ENCODE data around the gene TOP3B.

TOP3B gene

DNA sequence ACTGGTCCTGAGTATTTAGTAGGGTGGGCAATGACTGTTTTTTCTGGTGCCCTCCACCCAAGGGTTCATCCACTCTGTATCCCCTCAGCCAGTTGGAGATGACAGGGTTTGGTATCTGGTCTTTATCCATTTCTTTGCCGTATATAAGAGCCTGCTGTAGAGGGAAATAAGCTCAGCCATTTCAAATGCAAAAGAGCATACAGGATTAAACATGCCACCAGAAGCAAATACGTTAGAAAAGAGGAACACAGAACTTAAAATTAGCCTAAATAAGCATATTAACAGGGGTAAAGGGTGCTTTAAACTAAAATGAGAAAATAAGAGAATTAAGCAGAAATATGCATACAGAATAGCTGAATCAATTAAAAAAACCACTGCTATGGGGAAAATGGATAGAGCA lies 27.8 kb upstream of the TOP3B start:
- no peak for DNase-seq

- DNase-seq, result no peak
Observed at GRCh38 chr22:22009661-22010060, 27.1 kb upstream of the TOP3B start.

DNA sequence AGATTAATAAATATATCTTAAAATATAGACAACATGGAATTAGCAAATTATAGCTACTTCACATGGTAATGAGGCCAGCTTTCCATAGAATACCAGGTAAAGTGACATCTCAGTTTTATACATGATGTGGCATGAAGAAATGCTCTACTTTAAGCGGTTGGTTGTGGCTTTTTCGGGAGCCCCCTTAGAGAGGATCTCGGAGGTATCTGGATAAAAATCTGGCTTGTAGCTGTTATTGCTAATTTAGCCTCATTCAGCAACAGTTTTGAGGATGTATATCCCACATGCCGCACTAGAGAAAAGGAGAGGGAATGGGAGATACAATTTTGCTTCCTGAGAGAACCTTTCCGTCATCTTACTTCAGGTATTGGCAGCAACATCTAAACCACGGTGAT lies 24.0 kb upstream of the TOP3B start:
- DNase-seq, result no peak

DNA sequence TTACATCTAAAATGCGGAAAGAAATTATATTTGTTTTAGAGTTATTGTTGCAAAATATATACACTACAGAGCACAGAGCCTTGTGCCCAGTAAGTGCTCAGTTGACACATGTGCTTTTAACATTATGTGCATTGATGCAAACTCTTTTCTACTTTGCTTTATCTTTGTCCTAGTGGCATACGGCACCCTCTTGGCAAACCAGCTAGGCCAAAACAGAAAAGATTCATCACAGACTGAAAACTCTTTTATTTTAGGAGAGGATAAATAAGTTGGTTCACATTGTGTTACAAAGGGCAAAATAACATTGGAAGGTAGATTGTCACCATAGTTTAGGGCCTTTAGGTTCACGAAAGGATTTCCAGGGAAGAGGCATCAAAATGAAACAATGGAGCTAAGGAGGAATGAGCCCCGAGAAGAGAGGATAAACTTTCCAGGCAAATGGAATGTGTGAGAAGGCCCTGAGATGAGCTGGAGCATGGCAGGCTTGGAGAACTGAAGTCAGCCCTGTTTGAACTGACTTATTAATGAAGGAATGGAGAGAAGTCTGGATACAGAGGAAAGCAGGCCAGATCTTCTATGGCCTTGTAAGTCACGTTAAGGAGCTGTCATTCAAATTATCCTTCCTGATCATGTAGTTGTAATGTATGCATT lies 23.5 kb upstream of the TOP3B start:
- DNase-seq, result no peak

GRCh38 chr22:22003233-22003632 lies 20.6 kb upstream of the TOP3B start:
- no peak for DNase-seq

DNA sequence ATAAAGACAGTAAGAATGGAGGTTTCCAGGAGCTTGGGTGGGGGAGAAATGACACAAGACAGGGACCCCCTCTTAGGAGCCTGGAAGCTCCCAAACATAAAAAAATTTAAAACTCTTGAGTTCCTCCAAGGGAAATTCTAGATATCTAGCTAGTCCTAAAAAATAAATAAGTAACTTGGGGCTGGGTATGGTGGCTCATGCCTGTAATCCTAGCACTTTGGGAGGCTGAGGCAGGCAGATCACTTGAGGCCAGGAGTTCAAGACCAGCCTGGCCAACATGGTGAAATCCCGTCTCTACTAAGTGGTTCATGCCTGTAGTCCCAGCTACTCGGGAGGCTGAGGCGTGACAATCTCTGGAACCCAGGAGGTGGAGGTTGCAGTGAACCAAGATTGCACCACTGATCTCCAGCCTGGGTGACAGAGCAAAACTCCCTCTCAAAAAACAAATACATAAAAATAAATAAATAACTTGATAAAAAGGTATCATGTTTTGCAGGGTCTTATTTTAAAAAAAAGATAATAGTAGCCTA lies 20.0 kb upstream of the TOP3B start:
- DNase-seq, result no peak

GRCh38 chr22:22001664-22002525 lies 19.3 kb upstream of the TOP3B start:
- DNase-seq, result no peak

GRCh38 chr22:21998595-21999247 lies 16.1 kb upstream of the TOP3B start:
- DNase-seq, result no peak

- no peak for DNase-seq
Observed at GRCh38 chr22:21996175-21996720, 13.7 kb upstream of the TOP3B start.

DNA sequence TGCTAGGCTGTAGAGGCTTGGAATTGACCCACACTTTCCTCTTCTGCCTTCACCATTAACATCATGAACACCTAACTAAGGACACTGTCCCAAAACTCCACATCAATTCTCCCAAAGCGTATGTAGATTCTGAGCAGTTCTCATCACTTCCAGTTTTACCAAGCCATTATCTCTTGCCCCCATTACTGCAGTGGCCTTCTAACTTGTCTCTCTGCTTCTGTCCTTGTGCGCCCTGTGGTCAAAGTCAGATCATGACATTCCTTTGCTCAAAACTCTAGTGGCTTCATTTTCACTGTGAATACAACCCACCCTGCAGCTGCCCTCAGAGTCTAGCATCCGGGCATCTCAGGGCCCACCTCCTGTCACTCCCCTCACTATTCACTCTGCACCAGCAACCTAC lies 13.1 kb upstream of the TOP3B start:
- DNase-seq, result no peak

- no peak for DNase-seq
Observed at GRCh38 chr22:21994881-21995444, 12.4 kb upstream of the TOP3B start.

- DNase-seq, result no peak
Observed at GRCh38 chr22:21992593-21993237, 10.1 kb upstream of the TOP3B start.

DNA sequence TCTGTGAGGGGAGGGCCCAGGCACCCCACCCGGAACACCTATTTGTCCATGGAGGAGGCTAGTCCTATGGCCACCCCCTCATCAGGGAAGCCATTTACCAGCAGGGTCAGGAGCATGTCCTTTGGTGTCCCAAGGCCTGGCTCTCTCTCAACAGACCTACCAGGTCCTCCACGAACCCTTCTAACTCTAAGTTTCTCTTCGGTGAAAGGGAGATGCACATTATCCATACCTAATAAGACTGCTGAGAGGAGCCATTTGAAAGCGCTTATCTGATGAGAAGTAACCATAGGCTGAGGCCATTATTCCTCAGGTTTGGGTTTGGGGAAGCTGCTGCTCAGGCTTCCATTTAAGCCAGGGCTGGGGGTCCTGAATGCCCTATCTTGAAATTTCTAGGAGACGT lies 9.2 kb upstream of the TOP3B start:
- DNase-seq, result no peak

DNA sequence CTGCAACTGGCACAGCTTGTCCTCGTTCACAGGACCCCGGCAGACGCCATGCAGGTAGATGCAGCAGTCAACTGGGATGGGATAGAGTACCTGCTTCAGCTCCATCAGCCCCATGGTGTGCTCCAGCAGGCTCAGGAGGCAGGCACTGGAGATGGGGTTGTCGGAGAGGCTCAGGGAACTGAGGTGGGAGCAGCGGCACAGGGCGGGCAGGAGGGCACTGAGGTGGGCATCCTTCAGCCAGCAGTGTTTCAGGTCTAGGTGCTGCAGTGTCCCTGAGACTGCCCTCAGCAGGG lies 8.7 kb upstream of the TOP3B start:
- no peak for DNase-seq

DNA sequence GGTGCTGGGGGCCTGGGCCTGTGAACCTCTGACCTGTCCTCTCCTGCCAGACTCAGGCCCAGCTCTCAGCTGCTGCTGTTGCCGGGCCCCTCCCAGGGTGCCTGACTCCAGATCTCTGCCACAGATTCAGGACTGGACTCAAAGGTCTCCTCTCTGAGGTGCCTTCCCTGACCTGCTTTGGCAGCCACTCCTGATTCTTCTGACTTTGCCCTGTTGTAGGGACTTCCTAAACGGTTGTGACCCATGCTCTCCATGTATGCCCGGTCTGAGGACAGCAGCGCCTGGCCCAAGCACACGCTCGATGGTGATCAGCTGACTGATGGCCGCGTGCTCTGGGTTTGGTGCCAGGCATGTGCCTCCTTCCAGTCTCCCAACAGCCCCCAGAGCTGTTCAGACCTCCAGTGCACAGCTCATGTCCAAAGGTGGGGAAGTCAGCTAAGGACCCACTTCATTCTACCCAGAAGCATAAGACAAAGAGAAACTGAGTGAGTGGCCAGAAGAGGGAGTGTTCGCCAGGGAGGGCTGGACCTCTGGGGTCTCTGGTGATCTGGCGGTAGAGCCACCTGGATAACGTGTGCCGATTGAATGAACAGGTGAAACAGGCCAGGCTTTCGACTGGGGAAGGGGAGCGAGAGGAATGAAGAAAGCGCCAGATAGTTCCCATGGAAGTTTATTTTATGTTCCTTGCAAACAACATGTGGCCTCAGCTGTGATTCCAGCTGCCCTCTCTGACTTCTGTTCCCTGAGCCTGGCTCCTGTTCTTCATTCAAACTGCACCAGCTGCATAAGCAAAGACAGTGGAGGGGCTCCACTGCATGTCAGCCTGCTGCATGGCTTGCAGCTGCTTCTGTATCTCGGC lies 8.1 kb upstream of the TOP3B start:
- no peak for DNase-seq

- no peak for DNase-seq
Observed at GRCh38 chr22:21989049-21989448, 6.5 kb upstream of the TOP3B start.

GRCh38 chr22:21985214-21985613 lies 2.6 kb upstream of the TOP3B start:
- no peak for DNase-seq

- no peak for DNase-seq
Observed at GRCh38 chr22:21984793-21985192, 2.2 kb upstream of the TOP3B start.

GRCh38 chr22:21981874-21982273 lies 713 bp downstream of the TOP3B start:
- DNase-seq, result no peak

DNA sequence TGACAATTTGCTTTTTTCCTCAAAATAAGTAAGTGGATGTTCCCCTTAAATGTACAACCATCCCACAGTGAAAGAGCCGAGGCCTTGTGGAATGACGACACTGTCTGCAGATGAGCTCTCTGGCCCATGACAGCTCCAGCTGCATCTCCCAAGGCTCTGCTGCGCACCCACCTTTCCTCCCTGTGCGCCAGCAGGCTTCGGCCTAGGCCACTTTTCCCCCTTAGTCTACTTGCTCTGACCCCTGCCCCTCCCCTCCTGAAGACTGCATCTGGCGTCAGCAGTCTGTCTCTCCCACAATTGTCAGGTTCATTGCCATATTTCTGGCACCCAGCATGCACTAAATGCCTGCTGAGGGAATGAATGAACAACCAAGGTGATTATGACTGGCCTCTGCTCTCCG lies 2.0 kb downstream of the TOP3B start:
- no peak for DNase-seq

DNA sequence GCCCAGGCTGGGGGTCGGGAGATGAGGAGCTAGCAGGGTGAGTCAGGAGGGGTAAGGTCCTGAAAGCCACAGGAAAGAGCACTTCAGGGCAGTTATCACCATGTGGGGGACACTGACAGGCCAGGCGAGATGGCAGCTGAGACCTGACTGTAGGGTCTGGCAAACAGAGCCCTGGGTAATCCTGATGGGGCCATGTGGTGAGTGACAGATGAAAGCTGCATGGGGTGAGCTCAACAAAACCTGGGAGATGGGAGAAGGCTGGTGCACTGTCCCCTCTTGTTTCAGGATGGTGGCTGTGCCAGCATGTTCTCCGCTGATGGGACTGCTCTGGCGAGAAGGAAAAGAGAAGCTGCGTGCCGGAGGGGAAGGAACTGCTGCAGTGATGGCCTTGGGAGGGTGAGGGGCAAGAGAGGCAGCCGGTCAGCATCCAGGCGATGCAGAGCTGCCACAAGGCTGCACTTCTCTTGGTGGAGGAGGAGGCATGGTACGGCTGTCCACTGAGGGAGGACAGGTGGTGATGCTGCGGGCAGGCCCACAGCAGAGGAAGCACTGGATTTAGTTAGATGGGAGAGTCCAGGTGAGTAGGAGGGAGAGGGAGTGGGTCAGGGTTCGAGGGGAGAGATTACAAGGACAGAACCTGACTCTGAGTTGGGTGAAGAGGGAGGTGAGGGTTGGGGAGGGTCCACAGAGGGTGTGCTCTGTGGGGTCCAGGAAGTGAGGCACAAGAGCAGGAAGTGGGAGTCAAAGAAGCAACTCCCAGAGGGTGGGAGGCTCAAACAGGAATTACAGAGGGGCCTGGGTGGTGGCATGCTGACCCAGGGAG lies 3.8 kb downstream of the TOP3B start:
- DNase-seq, result no peak

Measured in CD4-positive, alpha-beta T cell treated with Interferon alpha-2 for 1 hour (primary cell).